ENCODE measurements around the gene MVP. TPM values are rescaled to one million over a fixed set of nuclear protein-coding genes. Genes with fewer than 3 reads are reported as not detected.
"Not testable (repeated sequence)": the region's sequence is repeated elsewhere in the genome, so short reads cannot be mapped to it uniquely, and the experiment has no call there.

Gene MVP
- total RNA-seq, 6 experiments from 2014 or later = 234 to 296 (median 268) TPM

GRCh38 chr16:29790183-29790948 lies 29.9 kb upstream of the MVP start, which contains the start of gene KIF22:
TSS of gene KIF22 (plus strand) at chr16:29790751. CDS start at chr16:29790760, 9 bp downstream.
- Mint-ChIP-seq H3K9me3 (no peaks in the 10 kb centered on the region), H3K27ac (peak within 1 kb of the TSS; percentile 92), H3K4me3 (peak within 1 kb of the TSS; percentile 99), H3K36me3 (ENCODE audit: low read depth) (peaks cover 6% of the 10 kb centered on the region; the same call in 1 of the 2 replicates), H3K4me1 (ENCODE audit: low read depth) (peaks cover 32% of the 10 kb centered on the region), H3K27me3 (ENCODE audit: insufficient read depth) (no peaks in the 10 kb centered on the region; the same call in 1 of the 2 replicates)
- TF ChIP-seq CTCF (IDR thresholded peaks at IDR 0.05) = peak; percentile 81
- DNase-seq = peak; percentile 98

- H3K27me3 Mint-ChIP-seq (ENCODE audit: insufficient read depth) = no peaks in the 10 kb centered on the region
- DNase-seq = no peak
- H3K36me3 Mint-ChIP-seq (ENCODE audit: low read depth) = peaks cover 6% of the 10 kb centered on the region; the same call in 1 of the 2 replicates
- TF ChIP-seq CTCF (IDR thresholded peaks at IDR 0.05) = no peak
- H3K4me3 Mint-ChIP-seq = peak overlapping the region; percentile 99
- peak overlapping the region; percentile 92 for H3K27ac Mint-ChIP-seq
- H3K4me1 Mint-ChIP-seq (ENCODE audit: low read depth) = peaks cover 28% of the 10 kb centered on the region
- no peaks in the 10 kb centered on the region for H3K9me3 Mint-ChIP-seq
These were observed 29.1 kb upstream of the MVP start for GRCh38 chr16:29790949-29791844.

GRCh38 chr16:29791845-29792807 lies 28.1 kb upstream of the MVP start:
- Mint-ChIP-seq H3K27me3 (ENCODE audit: insufficient read depth) (no peaks in the 10 kb centered on the region), H3K27ac (peak overlapping the region; percentile 92), H3K9me3 (no peaks in the 10 kb centered on the region), H3K4me1 (ENCODE audit: low read depth) (peaks cover 28% of the 10 kb centered on the region), H3K36me3 (ENCODE audit: low read depth) (peaks cover 11% of the 10 kb centered on the region; the same call in 1 of the 2 replicates), H3K4me3 (peak overlapping the region; percentile 99)
- TF ChIP-seq CTCF (IDR thresholded peaks at IDR 0.05) = no peak
- DNase-seq = no peak

- H3K4me3 Mint-ChIP-seq = peak overlapping the region; percentile 99; the same call in 1 of the 2 replicates
- H3K27me3 Mint-ChIP-seq (ENCODE audit: insufficient read depth); H3K9me3 Mint-ChIP-seq; DNase-seq: not testable (repeated sequence)
- peak overlapping the region; percentile 92; the same call in 1 of the 2 replicates for H3K27ac Mint-ChIP-seq
- H3K36me3 Mint-ChIP-seq (ENCODE audit: low read depth) = peaks cover 13% of the 10 kb centered on the region; the same call in 1 of the 2 replicates
- peaks cover 28% of the 10 kb centered on the region for H3K4me1 Mint-ChIP-seq (ENCODE audit: low read depth)
These were observed 27.1 kb upstream of the MVP start for GRCh38 chr16:29793153-29793552.

GRCh38 chr16:29794231-29794710 lies 26.0 kb upstream of the MVP start:
- Mint-ChIP-seq H3K4me1 (ENCODE audit: low read depth) (peaks cover 28% of the 10 kb centered on the region), H3K9me3 (no peaks in the 10 kb centered on the region), H3K4me3 (no peak overlapping the region), H3K27ac (no peak overlapping the region), H3K27me3 (ENCODE audit: insufficient read depth) (no peaks in the 10 kb centered on the region), H3K36me3 (ENCODE audit: low read depth) (peaks cover 13% of the 10 kb centered on the region; the same call in 1 of the 2 replicates)
- no peak for DNase-seq
- TF ChIP-seq CTCF (IDR thresholded peaks at IDR 0.05) = no peak

Measured in HFFc6 (cell line).